DND-41 (cell line): ENCODE results near the gene OR2F2.

Experiments
- ATAC-seq: fragments of 200-7000 bp; cut with Tn5 transposase; 3 replicates; pipeline ENCODE4 v1.9.1; 2021; ENCODE audit warnings: low read depth; ENCODE audit not compliant: insufficient read depth
- DNase-seq: peaks from one replicate; pipeline ENCODE4 v3.0.0-alpha.2; 2020
- H2AFZ ChIP-seq: 2 replicates; pipeline ENCODE4 v1.6.0; 2012; ENCODE audit warnings: low read depth, low read length
- H3K27ac ChIP-seq: 2 replicates; pipeline ENCODE4 v1.5.1; 2012; ENCODE audit warnings: low read length, inconsistent platforms
- H3K27me3 ChIP-seq: fragments of 200-600 bp; sonication (generic); 2 replicates; pipeline ENCODE4 v1.6.0; 2012; ENCODE audit warnings: low read length, mild to moderate bottlenecking, inconsistent platforms; ENCODE audit not compliant: insufficient read depth, poor library complexity
- H3K36me3 ChIP-seq: 2 replicates; pipeline ENCODE4 v1.5.1; 2012; ENCODE audit warnings: low read length, inconsistent platforms; ENCODE audit not compliant: insufficient read depth
- H3K4me1 ChIP-seq: 2 replicates; pipeline ENCODE4 v1.5.1; 2012; ENCODE audit warnings: mild to moderate bottlenecking, low read length; ENCODE audit not compliant: insufficient read depth
- H3K4me2 ChIP-seq: 2 replicates; pipeline ENCODE4 v1.6.0; 2012; ENCODE audit warnings: mild to moderate bottlenecking, moderate library complexity, low read length, inconsistent platforms; ENCODE audit not compliant: insufficient read depth
- H3K4me3 ChIP-seq, 2 experiments: fragments of 200-600 bp in 1 of 2; shearing (Covaris generic) in 1 of 2; 2 replicates each; pipeline ENCODE4 v1.5.1; 2012 to 2016; ENCODE audit warnings: inconsistent platforms in 2 of 2, low read length in 2 of 2, mild to moderate bottlenecking in 2 of 2, low read depth in 1 of 2, moderate library complexity in 1 of 2
- H3K79me2 ChIP-seq: 2 replicates; pipeline ENCODE4 v1.6.0; 2012; ENCODE audit warnings: low read length, inconsistent platforms; ENCODE audit not compliant: insufficient read depth
- H3K9ac ChIP-seq: 2 replicates; pipeline ENCODE4 v1.6.0; 2012; ENCODE audit warnings: low read depth, mild to moderate bottlenecking, inconsistent platforms, low read length, moderate library complexity
- H3K9me3 ChIP-seq: 2 replicates; pipeline ENCODE4 v1.5.1; 2012; ENCODE audit warnings: low read length, moderate library complexity, mild to moderate bottlenecking, inconsistent platforms; ENCODE audit not compliant: insufficient read depth, severe bottlenecking
- H4K20me1 ChIP-seq: 2 replicates; pipeline ENCODE4 v1.6.0; 2012; ENCODE audit warnings: low read length; ENCODE audit not compliant: insufficient read depth
- CTCF ChIP-seq: IDR thresholded peaks from 2 replicates; pipeline ENCODE4 v1.5.1; 2012; ENCODE audit warnings: borderline replicate concordance, low read length, moderate library complexity, mild to moderate bottlenecking; ENCODE audit not compliant: poor library complexity, severe bottlenecking; ENCODE audit errors: extremely low read depth
- EZH2 ChIP-seq: IDR thresholded peaks from 3 replicates; pipeline ENCODE4 v1.6.1; 2012; ENCODE audit warnings: borderline replicate concordance, low read depth, mild to moderate bottlenecking, moderate library complexity, low read length, inconsistent platforms; ENCODE audit not compliant: severe bottlenecking

OR2F2 gene

GRCh38 chr7:143900230-143900766, 34.7 kb upstream of the OR2F2 start:
- Histone ChIP-seq H3K9ac (peak overlapping the region; percentile 75; the same call in 1 of the 2 replicates), H3K27me3 (no peaks in the 10 kb centered on the region), H3K4me1 (peaks cover 27% of the 10 kb centered on the region), H3K4me3 (peak overlapping the region in 1 of 2 experiments; percentile 82; a peak in 2 of 4 replicates), H2AFZ (no peak overlapping the region), H3K79me2 (peaks cover 64% of the 10 kb centered on the region), H3K4me2 (peak overlapping the region; percentile 77), H3K9me3 (no peaks in the 10 kb centered on the region), H3K27ac (no peak overlapping the region), H4K20me1 (peaks cover 12% of the 10 kb centered on the region; the same call in 1 of the 2 replicates), H3K36me3 (no peaks in the 10 kb centered on the region)
- TF ChIP-seq CTCF (no peak), EZH2 (no peak)
- ATAC-seq, result no peak
- DNase-seq, result no peak

- peak; percentile 64 for DNase-seq
- Histone ChIP-seq H3K36me3 (no peaks in the 10 kb centered on the region), H3K27me3 (no peaks in the 10 kb centered on the region), H3K4me1 (peaks cover 27% of the 10 kb centered on the region), H3K79me2 (peaks cover 54% of the 10 kb centered on the region), H3K4me2 (peak overlapping the region; percentile 77), H2AFZ (peak overlapping the region; percentile 94), H3K9me3 (no peaks in the 10 kb centered on the region), H3K27ac (peak overlapping the region; percentile 89), H3K9ac (peak overlapping the region; percentile 75), H4K20me1 (peaks cover 12% of the 10 kb centered on the region; the same call in 1 of the 2 replicates), H3K4me3 (peak overlapping the region; percentile 68 to 82)
- TF ChIP-seq CTCF (no peak), EZH2 (no peak)
- ATAC-seq, result peak; percentile 57
Measured at GRCh38 chr7:143901332-143901667, 33.7 kb upstream of the OR2F2 start.

GRCh38 chr7:143901668-143902331, 33.2 kb upstream of the OR2F2 start, which contains the start of gene TCAF1:
TSS of gene TCAF1 (minus strand) at chr7:143902176. CDS start at chr7:143876608, 25,568 bp downstream.
- peak within 1 kb of the TSS; percentile 94 for H2AFZ ChIP-seq
- peaks cover 27% of the 10 kb centered on the region for H3K4me1 ChIP-seq
- H3K27ac ChIP-seq, result peak within 1 kb of the TSS; percentile 89
- peak within 1 kb of the TSS; percentile 68 to 82 for H3K4me3 ChIP-seq
- H4K20me1 ChIP-seq, result peaks cover 12% of the 10 kb centered on the region; the same call in 1 of the 2 replicates
- peak; percentile 94 for DNase-seq
- peak within 1 kb of the TSS; percentile 75 for H3K9ac ChIP-seq
- H3K4me2 ChIP-seq, result peak within 1 kb of the TSS; percentile 77
- no peaks in the 10 kb centered on the region for H3K27me3 ChIP-seq
- peaks cover 49% of the 10 kb centered on the region for H3K79me2 ChIP-seq
- no peaks in the 10 kb centered on the region for H3K36me3 ChIP-seq
- H3K9me3 ChIP-seq, result no peaks in the 10 kb centered on the region
- ATAC-seq, result peak; percentile 95
- TF ChIP-seq CTCF (peak; percentile 61), EZH2 (no peak)
